ENCODE results near the gene WNT10A.

DNA sequence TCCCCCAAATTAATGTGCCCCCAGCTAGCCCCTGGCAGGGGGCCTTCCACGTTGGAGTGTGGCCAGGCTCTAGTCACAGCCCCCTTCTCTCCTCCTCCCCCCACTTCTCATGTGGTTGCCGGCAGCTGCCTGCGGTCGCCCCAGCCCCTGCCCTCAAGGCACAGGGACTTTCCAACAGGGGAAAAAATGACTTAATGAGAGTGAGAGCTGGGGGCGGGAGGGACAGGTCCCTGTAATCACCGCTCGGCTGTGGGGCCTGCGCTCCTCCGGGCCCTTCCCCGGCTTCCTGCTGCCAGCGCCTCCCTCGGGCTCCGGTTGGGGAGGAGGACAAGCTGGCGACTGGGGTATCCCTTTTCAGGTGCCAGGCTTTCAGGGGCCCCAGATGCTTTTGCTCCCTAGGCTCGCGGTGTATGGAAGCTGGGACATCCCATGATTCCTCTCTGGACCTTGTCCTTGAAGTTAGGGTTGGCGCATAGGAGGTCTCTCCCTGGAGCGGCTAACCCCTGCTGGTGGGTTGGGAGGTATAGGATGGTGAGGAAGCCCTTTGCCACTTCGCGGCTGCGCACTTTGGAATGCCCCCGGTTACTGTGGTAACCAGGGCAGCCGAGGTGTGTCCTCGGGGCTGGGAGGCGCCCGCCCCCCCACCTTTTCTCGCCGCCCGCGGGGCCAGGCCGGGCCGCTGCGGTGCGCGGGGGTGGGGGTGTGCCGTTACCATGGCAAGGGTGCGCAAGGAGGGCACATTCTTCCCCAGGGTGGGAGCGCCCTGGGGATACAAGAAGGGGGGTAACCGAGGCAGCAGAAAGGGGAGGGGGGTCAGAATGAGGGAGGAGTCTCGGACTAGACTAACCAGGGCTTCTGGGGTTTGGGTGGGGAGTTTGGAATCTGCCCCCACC is 16.1 kb downstream of the WNT10A start:
- TF ChIP-seq, protein P1, sequence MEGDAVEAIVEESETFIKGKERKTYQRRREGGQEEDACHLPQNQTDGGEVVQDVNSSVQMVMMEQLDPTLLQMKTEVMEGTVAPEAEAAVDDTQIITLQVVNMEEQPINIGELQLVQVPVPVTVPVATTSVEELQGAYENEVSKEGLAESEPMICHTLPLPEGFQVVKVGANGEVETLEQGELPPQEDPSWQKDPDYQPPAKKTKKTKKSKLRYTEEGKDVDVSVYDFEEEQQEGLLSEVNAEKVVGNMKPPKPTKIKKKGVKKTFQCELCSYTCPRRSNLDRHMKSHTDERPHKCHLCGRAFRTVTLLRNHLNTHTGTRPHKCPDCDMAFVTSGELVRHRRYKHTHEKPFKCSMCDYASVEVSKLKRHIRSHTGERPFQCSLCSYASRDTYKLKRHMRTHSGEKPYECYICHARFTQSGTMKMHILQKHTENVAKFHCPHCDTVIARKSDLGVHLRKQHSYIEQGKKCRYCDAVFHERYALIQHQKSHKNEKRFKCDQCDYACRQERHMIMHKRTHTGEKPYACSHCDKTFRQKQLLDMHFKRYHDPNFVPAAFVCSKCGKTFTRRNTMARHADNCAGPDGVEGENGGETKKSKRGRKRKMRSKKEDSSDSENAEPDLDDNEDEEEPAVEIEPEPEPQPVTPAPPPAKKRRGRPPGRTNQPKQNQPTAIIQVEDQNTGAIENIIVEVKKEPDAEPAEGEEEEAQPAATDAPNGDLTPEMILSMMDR (IDR thresholded peaks at IDR 0.05), result no peak
- TF ChIP-seq POLR2A (IDR thresholded peaks at IDR 0.05), result no peak

Measured in testis (tissue), 2 donors.